ENCODE data around the gene MRPS15. TPM values are rescaled to one million over a fixed set of nuclear protein-coding genes. Genes with fewer than 3 reads are reported as not detected.
A peak's percentile ranks its signal among the peaks of the same experiment; 100 is the strongest.
"Not testable (repeated sequence)": the region's sequence is repeated elsewhere in the genome, so short reads cannot be mapped to it uniquely, and the experiment has no call there.

Gene MRPS15
- total RNA-seq, 1 donor from 2014 or later: 70.4 TPM

DNA sequence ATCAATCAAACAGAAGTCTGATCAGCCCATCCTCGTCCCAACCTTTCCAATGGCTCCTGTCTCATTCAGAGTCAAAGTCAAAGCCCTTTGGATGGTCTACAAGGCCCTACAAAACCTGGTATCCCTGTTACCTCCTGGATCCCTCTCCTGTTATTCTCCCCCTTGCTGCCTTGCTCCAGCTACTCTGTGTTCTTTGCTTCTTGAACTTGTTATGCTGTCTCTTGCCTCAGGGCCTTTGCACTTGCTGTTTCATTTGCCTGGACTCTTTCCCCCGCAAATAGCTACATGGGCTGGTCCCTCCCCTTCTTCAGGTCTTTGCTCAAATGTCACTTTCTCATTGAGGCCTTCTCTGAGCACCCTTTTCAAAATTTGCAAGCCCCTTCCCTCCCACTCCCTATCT, 19.9 kb upstream of the MRPS15 start:
- no peak for DNase-seq (ENCODE audit: low read depth in 2 of 2)

DNA sequence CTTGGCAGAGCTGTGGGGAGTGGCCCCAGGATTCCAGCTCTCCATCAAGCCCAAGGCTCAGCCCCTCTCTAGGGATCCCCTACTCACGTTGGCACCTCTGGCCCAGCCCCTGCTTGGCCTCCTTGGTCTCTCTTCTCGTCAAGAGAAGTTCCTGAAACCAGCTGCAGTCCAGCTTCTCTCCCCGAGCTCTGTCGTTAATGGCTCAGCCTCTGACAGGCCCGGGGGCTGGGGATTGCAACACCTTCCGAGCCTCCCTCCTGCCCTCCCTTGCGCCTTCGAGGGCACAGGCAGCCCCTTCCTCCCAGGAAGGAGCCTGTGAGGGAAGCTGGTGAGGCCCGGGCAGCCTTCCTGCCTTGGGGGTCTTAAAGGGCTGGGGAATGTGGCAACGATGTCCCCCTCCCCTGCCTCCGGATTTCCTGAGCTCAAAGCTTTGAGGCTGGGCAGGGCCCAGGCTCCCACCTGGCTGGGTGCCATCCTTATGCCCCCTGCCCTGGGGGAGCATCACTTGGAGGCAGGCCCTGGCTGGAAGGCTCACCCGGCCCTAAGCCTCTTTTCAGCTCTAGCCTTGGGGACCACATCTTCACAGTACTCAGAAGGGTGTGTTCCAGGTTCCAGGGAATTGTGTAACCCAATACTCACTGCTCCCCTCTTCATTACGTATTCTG, 18.7 kb upstream of the MRPS15 start, which contains the start of gene CSF3R:
TSS of gene CSF3R (minus strand) at position 190 of the 665 bp plus-strand sequence. CDS start 3,417 bp downstream, outside the sequence.
- no peak for DNase-seq (ENCODE audit: low read depth in 2 of 2)

DNA sequence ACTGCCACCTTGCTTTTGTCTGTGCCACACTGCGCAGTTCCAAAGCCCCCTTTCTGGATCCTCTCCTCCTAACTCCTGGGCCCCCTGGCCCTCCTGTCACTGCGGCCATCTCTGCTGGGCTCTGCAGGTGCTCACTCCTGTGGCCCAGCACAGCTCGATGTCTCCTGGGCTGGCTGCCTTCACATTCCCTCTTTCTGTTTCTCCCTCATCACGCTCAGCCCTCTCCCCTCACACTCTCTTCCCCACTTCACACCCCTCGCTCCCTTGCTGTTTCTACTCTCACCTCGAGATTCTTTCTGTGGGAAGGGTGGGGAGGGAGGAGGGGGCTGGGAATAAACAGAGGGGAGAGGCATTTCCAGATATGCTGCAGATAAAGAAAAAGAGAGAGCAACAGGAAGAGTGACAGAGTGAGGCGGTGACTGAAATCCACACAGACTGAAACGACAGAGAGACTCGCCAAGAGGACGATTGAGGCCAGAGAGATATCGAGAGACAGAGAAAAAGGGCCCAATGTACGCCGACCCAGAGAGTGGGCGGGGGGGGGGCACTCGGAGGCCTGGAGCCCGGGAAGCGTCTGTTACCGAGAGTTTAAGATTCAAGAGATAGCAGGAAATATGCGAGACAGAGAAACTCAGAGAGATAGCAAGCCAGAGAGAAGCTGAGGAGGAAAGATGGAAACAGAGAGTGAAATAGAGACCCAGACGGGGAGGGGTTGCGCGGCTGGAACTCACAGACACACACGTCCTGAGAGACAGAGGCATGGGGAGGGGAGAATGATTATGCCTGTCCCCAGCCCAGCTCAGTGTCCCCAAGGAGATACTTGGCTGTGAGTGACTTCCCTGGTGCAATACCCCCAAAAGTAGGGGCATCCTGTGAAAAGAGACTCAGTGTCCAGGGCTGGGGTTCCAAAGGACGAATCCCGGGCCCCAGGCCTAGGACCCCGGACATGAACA, 17.9 kb upstream of the MRPS15 start:
- no peak for DNase-seq (ENCODE audit: low read depth in 2 of 2)

DNA sequence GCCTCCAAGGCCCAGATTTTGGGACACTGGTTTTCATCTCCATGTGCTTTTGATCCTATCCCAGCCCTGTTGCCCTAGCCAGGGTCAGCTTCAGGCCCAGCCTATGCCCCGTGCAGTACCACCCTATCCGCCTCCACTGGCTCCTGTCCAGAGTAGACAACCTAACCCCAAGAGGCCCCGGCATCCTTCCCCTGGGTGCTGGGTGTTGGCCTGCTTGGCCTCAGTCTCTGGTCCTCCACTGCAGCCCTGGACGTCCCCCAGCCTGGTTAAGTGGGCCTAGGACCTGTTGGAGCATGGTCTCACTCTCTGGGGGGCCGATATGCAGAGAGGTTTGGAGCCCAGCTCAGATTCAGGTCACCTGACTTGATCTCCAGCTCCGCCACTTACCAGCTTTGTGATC, 16.9 kb upstream of the MRPS15 start:
- no peak for DNase-seq (ENCODE audit: low read depth in 2 of 2)

DNA sequence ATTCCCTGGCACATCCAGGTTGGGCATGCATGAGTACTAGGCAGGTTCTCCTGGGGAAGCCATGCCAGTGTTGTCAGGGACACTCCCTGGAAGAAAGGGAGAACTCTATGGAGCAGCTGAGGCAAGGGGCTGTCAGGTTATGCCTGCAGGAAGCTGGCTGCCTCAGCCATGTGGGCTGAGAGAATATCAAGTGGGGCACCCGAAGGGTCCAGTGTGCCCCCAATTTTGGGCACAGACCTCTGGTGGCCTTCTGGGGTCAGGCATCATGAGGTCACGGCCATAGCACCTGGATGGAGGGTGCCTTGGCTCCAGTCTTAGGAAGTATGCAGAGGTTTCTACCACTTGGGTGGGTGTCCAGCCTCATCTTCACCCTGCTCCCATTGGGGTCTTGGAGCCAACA, 16.0 kb upstream of the MRPS15 start:
- DNase-seq (ENCODE audit: low read depth in 2 of 2): no peak

DNA sequence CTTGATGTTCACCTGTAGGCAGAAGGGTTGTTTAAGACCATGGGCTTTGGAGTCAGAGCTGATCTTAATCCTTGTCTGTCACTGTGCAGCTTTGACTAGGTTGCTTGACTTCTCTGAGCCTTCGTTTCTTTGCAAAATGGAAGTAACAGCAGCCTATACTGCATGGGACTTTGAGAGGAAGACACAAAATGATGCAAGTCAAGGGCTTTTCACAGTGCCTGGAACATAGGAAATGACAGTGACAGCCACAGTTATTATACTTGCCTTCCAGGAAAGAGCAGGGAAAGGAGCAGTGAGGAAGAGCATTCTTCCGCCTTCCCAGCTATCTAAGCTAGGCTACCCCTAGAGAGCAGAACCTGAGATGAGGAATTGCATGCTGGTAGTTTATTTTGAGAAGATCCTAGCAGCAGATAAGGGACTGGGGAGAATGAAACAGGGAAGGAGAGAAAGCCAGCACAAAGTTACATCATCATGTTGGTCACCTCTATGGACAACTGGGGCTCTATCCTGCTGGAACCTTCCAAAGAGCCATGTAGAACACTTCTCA, 15.4 kb upstream of the MRPS15 start:
- no peak for DNase-seq (ENCODE audit: low read depth in 2 of 2)

DNA sequence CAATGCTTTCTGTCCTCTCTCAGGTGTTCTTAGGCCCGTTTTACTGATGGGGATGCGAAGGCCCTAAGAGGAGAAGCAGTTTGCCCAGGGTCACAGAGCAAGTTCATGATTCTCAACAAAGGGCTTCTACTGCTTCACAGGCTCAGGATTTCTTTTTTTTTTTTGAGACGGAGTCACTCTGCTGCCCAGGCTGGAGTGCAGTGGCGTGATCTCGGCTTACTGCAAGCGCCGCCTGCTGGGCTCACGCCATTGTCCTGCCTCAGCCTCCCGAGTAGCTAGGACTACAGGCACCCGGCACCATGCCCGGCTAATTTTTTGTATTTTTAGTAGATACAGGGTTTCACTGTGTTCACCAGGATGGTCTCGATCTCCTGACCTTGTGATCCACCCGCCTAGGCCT, 13.4 kb upstream of the MRPS15 start:
- not testable (repeated sequence) for DNase-seq (ENCODE audit: low read depth in 2 of 2)

DNA sequence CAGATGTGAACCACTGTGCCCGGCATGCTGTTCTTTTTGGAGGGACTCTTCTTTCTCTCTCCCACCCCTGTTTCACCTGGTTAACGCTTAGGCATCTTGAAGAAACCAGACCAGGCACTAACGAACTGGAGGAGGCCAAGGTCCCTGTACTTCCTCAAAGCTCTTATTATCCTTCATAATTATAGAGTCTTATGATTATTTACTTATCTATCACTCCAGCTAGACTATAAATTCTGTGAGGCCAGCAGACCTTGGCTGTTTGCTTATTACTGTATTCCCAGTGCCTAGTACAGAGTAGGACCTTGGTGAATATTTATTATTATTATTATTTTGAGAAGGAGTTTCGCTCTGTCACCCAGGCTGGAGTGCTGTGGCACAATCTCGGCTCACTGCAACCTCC, 12.8 kb upstream of the MRPS15 start:
- no peak for DNase-seq (ENCODE audit: low read depth in 2 of 2)

DNA sequence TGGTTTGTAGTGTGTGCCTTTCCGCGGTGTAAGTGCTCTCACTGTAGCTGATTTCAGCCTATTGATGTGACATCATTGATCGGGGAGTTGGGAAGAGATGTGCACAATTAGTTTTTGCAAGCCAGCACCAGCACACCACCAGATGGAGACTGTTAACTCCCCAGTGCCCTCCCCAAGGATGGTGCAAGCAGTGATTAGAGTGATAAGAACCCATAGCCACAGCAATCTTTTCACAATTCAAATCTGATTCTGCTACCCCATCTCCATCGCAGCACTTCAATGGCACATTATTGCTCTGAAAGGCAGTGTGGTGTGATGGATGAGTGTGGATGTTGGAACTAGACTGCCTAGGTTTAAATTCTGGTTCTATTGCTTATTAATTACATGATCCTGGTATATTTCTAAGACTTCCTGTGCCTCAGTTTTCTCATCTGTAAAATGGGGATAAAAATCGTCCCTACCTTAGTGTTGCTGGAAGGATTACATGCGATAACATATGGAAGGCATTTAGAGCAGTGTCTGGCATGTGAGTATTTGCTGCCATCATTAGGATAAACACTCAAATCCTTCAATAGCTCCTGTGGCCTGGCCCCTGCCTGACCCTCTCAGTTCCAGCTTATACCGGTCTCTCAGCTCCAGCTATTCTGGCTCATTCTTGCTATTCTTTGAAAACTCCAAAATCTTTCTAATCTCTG, 11.9 kb upstream of the MRPS15 start:
- no peak for DNase-seq (ENCODE audit: low read depth in 2 of 2)

DNA sequence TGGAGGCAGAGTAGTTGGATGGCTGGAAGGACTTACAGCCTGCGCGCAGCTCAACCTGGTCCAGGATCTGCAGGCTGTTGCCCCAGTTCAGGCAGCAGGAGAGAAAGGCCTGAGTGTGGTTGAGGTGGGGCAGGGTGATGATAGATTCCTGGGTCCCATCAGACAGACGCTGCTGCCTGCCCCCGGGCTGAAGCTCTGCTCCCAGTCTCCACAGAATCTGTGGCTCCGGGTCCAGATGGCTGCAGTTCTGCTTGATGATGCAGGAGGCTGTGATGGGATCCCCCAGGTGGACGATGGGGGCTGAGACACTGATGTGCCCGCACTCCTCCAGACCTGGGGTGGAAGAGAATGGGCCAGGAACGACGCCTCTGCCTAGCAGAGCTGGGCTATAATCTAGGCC, 11.2 kb upstream of the MRPS15 start:
- no peak for DNase-seq (ENCODE audit: low read depth in 2 of 2)

DNA sequence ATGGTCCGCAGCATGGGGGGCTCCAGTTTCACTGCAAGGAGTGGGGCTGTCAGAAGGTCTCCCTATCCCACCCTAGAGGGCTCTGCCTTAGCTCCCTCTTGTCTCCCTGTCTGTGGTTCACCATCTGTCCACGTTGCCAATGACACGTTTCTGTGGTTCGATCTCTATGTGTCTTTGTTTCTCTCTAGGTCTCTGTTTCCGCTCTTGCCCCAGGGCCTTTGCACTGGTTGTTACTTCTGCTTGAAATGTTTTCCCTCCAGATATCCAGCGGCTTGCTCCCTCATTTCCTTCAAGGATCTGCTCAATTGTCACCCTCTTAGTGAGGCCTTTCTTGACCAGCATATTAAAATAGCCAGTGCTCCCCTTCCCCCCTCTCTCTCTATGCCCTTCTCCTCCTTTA, 8.5 kb upstream of the MRPS15 start:
- no peak for DNase-seq (ENCODE audit: low read depth in 2 of 2)

DNA sequence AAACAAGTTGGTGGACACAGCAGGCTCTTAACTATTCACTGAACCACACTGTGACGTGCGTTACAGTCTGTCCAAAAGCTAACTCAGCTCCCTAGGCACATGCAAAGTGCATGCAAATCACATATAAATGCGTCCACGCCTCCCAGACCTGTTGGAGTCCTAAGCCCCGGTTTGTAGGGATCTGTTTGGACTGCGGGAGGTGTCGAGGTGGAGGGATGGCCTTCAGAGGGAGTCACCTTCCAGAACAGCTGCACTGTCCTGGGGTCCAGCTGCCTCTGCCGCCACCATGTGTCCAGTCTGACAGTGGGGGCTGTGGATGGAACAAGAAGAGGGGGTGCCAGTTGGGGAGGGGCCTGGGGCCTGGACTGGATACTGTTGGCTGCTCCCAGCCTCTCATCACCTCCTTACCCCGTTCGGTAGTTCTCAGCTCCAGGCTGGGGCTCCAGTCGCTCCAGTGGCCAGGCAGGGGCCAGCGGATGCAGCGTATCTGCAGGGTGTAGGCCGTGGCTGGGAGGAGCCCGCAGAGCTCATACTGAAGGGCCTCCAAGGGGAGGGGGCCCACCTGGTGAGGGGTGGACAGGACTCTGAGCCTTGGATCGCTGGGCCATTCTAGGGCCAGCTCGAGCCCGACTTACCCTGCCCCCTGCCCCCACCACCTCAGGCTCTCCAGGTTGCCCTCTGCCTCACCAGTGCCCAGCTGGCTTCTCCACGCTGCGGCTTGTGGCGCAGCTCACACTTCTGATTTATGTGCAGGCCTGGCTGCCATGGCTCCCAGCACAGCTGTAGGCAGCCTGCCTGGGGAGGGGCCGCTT, 7.9 kb upstream of the MRPS15 start:
- DNase-seq (ENCODE audit: low read depth in 2 of 2): no peak

DNA sequence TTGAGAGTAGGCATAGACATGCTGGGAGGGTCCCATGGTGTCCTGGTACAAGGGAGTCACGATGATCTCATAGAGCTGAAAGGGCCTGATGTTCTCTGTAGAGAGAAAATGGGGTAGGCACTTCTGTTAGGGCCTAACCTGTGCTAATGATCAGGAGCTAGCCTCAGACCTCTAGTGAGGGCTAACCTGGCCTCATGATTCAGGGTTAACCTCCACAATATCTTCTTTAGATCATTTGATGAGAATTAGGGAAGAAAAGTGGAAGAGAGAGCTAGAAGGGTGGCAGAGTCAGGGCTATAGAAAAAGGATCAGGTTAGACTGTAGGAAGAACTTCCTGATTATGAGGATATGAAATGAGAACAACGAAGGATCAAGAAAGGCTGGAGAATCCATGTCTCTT, 5.0 kb upstream of the MRPS15 start:
- no peak for DNase-seq (ENCODE audit: low read depth in 2 of 2)

DNA sequence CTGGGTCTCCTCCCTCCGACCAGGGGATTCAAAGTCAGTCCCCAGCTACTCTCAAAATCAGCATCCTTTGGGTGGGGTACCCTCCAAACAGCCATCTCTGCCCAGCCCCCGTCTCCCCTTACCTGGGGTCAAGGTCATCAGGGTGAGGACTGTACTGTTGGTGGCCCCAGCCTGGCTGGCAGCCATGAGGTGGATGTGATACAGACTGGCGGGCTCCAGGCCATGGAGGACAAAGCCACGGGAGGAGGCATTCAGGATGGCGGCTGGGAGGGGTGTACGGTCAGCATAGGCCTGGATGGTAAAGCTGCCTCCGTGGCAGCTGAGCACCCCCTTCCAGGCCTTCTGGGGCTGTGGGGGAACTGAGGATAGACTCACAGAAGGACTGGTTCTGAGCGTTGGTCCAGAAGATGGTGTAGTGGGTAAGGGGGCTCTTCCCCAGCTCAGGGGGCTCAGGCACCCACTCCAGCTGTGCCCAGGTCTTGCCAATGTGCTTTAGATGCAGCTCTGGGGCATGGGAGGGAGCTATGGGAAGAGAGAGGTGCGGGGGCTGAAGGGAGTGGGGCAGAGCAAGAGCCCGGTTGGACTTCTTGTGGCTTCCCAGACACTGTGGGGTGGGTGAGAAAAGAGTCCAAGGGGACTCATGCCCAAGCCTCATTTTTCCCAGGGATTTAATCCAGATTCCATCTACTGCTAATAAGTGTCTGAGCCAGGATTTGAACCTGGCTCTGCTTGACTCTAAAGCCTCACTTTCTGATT, 3.7 kb upstream of the MRPS15 start:
- DNase-seq (ENCODE audit: low read depth in 2 of 2): no peak

DNA sequence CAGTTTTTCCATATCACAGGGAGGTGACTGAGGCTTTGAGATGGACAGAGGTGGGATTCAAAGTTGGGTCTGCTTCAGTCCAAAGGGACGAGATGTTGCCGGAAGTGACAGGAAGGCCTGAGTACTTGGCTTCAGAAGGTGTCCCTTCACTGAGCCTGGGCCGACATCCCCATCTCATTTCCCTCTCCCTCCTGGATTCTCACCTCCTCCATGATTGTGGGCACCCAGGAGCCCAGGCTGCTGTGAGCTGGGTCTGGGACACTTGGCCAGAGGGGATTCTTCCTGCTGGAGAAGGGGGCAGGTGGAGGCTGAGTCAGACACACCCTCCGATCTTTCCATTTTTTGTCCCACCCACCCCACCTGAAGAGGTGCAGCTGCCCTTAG, 2.8 kb upstream of the MRPS15 start:
- no peak for DNase-seq (ENCODE audit: low read depth in 2 of 2)

DNA sequence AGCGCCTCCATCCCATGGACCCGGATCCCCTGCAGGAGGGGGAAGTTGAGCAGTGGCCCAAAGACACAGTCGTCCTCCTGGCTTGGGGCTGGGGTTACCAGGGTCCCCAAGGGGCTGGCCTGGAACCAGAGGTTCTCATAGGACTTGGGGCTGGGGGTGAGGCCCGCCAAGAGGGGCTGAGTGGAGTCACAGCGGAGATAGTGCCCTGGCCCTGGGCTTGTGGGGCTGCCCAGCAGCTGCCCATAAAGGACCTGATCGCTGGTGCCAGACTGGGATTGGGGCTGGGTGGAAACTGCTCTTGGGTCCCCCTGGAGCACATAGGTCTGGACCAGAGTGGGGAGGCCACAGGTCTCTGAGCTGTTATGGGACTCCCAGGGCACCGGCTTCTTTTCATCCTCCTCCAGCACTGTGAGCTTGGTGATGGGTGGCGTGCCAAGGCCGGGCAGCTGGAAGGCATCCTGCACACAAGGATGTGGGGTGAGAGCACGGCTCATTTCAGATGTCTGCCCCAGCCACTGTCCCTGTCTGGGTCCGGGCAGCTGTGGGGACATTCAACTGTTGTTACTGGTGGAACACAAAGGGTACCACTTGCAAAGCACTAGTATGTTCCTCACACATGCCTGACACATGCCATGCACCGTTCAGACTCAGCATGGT, 2.3 kb upstream of the MRPS15 start:
- DNase-seq (ENCODE audit: low read depth in 2 of 2): no peak

DNA sequence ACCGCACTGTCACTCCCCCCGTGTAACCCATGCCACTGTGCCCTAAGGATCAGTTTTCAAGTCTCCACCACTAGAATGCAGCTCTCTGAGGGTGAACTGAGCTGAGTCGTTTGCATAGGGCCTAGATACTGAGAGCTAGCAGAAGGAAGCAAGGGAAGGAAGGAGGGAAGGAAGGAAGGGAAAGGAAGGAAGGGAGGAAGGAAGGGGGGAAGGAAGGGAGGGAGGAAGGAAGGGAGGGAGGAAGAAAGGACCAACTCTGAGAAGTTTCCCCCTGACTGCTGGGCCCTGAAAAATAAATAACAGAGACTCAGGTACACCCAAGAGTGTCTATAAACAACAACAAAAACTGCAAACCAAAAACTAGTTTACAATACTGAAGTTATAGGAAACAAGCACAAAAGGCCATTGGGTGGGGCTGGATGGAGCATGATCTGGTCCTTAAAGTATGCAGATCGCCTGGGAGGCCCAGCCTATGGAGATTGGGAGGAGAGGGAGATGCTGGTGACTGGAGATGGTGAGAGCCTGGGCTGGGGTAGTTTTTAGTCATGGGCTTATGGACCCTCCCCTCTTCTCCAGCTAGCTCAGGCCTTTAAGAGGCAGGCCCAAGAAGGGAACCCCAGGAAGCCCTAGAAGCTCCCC, 1.7 kb upstream of the MRPS15 start:
- DNase-seq (ENCODE audit: low read depth in 2 of 2): no peak

DNA sequence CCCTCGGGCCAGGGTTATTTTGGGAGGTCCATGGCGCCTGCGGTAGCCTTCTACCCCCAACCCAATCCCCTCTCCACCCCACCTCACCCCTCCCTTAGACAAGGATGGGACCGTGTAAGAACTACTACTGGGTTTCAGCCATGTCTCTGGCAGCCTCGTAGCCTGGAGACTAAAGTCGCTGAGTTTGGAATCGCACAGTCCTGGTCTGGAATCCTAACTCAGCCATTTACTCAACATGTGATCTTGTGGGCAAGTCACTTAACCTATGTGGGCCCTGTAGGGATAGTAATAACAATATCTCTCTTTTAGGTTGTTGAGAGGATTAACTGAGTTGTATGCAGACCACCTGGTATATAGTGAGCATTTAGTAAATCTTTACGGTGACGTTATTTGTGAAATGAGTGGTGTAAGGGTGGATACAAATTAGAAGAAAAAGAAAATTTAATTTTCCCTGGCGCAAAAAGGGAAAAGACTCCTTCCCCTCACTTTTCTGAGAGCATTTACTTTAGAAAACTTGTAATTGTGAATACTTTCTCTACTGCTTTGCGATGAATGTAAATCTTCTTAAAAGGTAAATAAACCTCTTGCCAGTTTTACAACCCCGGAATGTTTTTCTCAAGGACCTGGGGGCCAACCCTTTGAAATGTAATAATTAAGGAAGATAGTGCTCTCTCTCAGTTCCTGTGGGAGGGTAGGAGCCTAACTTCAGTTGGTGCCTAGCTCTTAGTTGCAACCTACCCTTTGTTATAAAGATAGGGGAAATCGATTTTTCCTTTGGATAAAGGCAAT, 615 bp upstream of the MRPS15 start:
- DNase-seq (ENCODE audit: low read depth in 2 of 2): peak; percentile 22 to 33

DNA sequence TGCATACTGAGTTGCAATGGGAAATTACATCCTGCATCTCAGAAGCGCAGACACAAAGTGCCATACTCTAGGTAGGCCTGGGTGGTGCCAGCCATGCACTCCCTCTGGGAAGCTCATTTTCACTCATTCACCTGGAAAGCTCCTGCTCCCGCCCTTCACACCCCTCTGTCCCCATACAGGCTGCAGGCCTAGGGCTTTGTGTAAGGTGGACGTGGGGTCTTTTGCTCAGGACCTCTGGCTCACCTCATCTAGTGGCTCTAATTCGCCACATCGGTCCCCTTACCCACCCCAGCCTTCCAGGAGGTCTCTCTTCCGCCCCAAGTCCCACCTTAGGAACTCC, 751 bp downstream of the MRPS15 start:
- no peak for DNase-seq (ENCODE audit: low read depth in 2 of 2)
